GM03348 (cell line): ENCODE data around the gene PRAC1.
"Not testable (repeated sequence)": the region's sequence is repeated elsewhere in the genome, so short reads cannot be mapped to it uniquely, and the experiment has no call there.

Experiments used
- DNase-seq: peaks from one replicate; pipeline ENCODE4 v3.0.0; 2012; ENCODE audit warnings: low spot score

PRAC1 gene

DNA sequence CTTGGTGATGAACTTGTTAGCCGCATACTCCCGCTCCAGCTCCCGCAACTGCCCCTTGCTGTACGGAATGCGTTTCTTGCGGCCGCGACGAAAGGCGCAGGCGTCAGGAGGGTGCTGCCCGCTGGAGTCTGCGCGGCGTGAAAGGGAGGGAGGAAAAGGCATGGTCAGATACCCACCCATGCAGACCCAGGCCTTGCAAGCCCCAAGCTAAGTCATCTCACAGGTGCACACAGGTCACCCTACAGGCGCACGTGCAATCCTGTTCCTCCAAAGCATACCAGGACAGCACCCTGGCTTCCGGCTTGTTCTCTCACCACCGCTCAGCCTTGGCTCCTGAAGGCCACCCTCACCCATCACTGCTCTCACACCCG is 4.6 kb upstream of the PRAC1 start:
- no peak for DNase-seq

DNA sequence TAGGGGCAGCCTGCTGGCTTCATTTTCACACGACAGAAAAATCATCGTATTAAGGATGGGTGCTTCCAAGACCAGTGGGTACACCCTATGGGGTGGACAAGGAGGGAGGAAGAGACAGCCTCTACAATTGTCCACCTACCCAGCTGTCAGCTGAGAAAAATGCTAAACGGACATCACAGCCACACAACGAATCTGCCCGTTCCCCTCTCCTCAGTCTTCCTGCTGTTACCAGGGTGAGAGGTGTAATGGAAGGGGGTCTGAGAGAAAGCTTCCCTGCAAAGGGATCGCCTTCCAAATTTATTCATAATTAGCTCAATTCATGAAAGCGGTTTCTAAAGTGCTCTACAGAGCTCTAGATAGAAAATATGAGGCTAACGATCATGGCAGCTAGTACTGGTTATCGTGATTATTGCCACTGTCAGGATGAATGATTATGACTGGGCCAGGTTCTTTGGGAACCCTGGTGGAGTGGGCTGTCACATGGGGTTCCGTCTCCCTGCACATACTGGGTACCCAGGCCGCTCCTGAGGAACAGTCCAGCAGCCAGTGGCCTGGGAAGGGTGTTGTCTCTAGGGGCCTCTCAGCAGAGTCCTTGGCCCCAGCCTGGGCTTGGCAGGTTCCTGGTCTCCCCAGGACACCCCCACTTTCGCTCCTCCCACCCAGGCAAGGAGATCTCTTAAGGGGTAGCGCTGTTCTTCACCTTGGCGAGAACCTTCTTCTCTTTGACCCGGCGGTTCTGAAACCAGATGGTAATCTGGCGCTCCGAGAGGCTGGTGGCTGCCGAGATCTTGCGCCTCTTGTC is 4.0 kb upstream of the PRAC1 start:
- DNase-seq: no peak

DNA sequence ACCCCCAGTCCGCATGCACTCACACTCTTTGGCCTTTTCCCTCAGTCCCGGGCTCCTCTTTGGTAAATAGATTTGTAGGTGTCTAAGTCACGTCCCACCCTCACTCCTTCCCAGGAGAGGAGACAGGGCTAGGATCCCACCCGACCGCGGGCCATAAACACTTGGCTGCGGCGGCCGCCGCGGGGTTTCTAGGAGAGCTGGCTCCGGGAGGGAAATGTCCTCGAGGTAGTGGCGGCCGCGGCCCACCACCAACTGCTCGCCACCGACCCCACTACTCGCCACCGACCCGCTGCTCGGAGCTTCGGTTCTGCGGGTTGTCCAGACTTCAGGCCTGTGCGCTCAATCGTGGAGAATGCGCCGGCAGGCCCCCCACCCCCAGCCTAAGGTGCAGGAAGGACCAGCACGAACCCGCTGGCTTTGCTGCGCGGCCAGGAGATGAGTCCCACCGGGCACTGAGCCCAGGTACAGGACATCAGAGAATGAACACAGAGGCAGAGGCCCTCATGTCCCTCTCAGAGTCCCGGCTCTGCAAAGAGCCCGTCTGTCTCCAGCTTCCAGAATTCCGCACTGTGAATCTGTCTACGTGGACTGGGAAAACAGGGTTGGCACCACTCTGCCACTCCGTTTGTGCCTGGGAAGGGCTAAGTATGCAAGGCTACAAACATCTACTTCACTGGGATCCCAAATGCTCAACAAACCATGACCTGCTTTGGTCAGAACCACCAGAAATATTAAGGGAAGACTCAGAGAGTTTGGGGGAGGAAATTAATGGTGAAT is 3.2 kb upstream of the PRAC1 start:
- DNase-seq: no peak

DNA sequence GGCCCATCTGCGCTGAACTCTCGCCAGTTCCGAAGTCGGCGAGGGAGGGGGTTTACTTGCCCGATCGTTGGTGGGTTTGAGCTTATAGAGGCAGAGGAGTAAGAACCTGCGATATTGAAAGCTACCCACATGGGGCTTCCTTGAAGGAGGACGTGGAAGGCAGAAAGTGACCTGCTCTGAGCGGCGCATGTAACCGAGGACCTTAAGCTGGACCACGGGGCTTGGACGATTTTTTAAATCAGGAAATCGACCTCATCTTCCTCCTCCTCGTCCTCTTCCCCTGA is 2.6 kb upstream of the PRAC1 start:
- no peak for DNase-seq

DNA sequence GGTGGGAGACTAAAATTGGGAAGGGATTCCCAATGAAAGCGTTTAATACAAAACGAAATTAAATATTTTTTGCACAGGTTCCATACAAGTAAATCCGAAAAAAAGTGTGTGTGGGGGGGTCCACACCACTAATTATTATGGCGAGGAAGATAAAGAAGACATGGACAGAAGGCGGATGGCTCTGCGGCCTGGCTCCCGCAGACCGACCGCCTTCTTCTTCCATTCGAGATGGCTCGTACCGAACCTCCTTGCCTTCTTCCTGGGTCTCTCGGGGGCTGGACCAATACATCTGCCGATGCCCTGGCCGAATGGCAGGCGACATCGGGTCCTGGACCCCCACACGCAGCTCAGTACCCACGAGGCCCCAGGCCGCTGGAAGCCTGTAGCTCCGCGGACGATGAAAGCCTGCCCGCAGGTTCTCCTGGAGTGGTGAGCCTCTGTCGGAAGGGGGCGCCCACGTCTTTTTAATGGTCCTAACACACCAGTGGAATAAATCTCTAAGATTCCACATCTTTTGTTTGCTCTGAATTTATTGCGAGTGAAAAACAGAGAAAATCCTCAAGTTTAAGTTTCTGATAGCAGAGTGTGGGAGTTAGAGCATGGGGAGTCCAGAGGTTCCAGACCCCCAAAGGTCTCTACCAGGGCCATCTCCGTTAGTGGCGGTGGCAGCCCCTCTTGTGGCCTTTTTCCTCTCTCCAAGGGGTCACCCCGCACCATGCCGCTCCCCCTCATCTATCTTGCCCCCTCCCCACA is 2.1 kb upstream of the PRAC1 start:
- DNase-seq: peak; percentile 85

DNA sequence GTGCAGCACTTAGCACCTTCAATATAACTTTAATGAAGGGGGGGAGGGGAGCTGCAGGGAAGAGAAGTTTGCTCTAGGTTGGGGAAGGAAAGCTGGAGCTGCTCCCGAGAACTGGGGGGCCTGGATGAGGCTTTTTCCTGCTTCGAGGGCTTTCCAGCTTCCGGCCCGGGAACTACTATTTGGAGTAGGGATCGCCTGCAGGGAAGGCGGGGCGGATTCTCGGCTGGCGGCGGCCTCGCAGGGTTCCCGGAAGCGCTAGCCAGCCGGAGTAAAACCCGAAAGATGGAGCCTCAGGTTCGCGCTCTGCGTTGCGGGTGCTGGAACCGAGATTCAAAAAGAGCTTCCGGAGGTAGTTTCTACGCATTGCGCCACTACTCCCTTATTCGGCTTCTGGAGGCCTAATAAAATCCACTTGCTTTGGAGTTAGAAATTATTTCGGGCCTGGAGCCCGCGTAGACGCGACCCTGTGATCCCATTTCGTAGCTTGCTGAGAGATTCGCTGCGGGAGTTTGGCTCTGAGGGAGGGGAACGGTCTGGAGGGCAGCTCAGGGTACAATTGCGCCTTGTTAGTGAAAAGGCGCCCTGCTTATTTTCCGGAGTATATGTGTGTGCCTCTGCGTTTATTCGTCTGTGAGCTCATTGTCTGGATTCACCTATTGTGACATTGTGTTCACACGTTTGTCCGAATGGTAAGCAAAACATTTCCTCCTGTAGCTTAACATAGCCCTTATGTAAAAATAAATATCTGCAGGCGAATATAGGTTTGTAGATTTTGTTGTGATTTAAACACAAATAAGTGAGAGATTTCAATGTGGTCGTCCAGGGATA is 1.3 kb upstream of the PRAC1 start:
- DNase-seq: peak; percentile 48

DNA sequence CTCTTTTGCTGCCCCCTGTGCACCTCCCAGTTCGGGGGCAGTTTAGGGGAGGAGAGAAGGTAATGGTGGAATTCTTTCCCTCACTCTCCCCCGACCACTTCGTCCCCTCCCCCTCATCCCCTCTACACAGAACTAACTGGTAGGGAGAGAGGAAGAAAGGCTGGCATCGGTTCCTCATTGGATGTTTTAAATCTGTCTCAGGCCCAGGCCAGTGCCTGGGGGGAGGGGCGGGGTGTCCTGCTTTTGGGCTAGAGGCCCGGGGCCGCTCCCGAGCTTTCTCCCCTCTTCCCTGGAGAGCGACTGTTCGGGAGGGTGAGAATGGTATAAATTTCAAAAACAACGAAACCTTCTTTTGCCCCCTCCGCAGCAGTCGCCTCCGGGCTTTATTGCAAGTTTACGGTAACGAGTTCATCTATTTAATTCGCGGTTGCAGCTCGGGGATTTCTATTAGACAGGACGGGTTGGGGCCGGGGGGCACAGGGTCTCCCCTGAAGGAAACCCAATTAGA is 651 bp upstream of the PRAC1 start, which contains the start of gene PRAC2:
Gene PRAC2 (plus strand): TSS at position 271 of the 508 bp plus-strand sequence. CDS start 1,226 bp downstream, outside the sequence.
- DNase-seq: no peak

DNA sequence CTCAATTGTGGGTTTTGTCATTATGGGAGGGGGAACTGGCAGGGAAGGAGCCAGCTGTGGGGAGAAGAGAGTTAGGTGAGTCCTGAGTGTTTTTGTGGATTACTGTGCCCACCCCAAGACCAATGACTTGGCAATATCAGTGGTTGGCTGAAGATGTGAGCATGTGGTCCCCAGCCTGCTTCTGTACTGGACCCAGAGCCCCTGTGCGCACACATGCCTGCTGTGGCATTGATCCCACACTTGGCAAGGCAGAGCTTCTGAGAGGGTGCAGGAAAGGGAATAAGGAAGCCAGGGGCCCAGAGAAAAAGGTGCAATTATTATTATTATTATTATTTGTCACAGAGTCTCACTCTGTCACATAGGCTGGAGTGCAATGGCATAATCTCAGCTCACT is 1.3 kb downstream of the PRAC1 start:
- DNase-seq: no peak

DNA sequence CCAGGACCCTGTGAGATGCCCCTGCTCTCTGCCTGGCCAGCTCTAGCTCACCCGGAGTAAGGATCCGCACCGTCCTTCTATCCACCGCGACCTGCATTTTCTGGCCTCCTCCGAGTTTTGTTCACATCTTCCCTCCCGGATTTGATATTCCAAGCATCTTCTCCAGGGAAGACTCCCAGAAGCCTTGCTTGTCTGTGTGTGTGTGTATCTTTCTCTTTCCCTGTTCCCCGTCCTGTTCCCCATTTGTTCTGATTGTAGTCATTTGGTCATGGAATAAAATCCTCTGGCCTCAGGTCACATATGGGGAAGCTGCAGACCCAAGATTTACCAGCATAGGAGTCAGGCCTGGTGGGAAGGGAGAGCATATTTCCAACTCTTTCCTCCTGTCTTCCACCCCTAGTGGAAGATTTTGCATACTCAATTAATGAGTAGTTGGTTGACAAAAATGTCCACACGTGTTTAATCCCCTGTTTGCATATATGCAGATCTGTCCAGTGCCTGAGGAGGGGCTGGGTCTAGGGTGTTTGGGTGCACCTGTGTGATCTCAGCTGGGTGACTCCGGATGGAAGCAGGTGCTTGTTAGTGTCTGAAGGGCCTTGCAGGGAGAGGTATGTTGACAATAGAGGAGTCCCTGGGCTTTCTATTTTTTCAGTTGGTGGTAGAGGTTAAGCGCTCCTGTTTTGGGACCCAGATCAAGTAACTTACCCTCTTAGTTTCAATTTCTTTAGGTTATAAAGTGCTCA is 1.9 kb downstream of the PRAC1 start:
- DNase-seq: no peak

DNA sequence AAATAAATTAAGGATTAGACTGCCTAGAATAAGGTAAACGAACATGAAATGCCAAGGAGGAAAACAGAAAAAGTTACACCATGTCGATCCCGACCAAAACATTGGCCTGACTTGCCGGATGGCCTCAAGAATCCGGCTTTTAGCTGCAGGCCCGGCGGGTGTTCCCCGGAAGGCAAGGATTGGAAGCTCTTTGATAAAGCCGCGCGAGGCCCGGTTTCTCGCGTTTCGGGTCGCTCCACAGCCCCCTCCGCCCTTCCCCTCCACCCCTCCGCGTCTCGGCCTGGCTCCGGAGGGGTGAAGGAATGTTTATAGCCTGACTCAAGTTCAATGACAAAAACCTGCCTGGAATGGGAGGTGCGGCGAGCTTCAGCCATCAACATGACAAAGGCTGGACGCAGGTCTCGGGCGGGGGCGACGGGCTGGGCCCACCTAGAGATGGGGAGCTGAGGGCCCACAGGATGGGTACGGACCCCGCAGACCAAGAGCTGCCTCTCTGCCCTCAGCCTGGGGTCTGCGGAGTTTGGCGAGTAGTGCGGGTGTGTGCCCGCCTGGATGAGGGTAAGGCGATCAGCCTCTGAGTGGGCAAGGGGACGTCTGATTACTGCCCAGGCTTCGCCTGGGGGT is 2.6 kb downstream of the PRAC1 start:
- no peak for DNase-seq

DNA sequence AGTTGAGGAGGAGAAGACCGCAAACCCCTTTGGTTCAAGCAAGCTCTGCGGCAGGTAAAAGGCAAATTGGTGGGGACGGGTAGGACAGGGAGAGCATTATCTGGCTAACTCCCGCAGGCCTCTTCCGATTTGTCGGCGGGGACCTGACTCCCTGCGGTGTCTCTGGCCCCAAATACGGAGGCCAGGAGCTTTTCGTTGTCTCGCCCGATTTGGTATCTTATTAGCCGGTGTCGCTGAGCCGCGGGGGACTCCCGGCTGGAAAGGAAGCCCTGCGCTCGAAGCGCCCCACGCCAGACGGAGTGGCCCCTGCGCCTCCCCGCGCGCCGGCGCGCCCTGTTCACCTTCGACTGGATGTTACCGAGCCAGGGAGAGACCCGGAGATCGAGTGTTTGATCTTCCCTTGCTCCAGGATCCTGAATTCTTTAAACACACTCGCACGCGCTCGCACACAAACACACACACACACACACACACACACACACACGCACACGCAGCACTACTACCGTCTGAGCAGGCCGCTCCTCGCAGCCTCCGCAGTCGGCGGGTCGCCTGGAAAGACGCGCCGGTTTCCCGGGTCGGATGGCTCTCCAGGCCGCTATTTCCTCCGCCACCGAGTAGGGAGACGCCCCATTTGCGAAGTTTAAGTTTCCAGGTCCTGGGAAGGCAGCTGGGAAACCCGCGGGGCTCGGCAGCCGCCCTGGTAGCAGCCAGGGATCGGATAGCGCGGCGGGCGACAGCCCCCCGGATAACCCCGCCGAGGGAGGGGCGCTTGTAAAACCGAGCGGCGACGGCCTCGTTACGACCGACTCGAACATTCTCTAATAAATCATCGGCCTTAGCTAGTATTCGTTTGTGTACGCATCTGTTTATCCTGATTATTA is 3.3 kb downstream of the PRAC1 start:
- no peak for DNase-seq

DNA sequence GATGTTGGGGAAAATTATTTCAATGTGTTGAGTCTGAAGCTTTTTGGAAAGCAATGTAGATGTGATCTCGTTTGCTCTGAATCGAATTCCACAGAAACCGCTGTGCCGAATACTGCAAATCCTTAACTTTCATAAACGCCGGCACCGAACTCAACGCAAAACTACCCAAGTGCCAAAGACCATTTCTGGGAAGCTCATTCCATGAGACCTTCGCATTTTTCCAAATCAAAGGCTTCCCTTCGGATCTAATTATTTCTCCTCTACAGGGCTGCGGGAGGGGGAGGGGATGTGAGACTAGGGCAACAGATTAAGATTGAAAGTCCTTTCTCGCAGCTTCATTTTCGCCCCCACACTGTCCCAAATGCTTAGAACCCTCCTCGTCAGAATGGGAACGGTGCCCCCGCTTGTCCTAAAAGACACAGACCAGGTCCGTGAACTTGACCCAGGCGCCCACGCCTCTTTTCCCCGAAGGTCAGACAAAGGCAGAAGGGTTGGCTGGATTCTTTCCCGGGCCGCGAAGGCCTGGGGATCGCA is 4.0 kb downstream of the PRAC1 start:
- no peak for DNase-seq

DNA sequence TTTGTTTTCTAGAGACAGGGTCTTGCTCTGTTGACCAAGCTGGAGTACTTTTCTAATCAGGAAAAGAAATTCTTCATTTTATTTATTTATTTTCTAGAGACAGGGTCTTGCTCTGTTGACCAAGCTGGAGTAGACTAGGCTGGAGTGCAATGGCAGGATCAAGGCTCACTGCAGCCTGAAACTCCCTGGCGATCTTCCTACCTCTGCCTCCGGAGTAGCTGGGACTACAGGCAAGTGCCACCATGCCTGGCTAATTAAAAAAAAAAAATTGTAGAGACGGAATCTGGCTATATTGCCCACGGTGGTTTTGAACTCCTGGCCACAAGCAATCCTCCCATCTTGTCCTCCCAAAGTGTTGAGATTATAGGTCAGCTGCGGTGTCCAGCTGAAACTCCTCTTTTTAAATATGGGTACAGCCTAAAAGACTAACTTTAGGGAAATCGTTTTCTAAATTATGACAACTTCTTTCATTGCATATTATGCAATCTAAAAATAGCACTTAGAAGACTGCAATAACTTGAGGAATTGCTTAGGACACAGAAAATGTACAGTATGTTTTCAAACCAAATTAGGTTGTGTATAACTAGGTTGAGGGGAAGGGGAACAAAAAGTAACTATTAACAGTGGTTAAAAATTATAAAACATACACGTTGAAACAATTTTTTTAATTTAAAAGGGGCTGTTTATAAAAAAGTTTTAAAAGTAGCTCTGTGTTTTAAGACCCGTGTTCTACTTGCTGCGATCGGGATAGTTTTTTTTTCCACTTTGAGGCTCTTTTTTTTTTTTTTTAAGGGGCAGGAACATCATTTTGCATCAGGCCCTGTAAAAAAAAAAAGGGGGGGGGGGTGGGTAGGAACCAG is 4.7 kb downstream of the PRAC1 start:
- no peak for DNase-seq

DNA sequence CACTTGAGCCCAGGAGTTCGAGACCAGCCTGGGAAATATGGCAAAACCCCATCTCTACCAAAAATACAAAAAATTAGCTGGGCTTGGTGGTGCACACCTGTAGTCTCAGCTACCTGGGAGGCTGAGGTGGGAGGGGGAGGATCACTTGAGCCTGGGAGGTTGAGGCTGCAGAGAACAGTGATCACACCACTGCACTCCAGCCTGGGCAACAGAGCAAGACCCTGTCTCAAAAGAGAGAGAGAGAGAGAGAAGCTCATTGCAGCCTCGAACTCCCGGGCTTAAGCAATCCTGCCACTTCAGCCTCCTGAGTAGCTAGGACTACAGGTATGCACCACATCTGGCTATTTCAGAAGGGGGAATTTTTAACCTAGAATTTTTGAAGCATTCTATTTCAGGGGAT is 5.8 kb downstream of the PRAC1 start:
- not testable (repeated sequence) for DNase-seq

DNA sequence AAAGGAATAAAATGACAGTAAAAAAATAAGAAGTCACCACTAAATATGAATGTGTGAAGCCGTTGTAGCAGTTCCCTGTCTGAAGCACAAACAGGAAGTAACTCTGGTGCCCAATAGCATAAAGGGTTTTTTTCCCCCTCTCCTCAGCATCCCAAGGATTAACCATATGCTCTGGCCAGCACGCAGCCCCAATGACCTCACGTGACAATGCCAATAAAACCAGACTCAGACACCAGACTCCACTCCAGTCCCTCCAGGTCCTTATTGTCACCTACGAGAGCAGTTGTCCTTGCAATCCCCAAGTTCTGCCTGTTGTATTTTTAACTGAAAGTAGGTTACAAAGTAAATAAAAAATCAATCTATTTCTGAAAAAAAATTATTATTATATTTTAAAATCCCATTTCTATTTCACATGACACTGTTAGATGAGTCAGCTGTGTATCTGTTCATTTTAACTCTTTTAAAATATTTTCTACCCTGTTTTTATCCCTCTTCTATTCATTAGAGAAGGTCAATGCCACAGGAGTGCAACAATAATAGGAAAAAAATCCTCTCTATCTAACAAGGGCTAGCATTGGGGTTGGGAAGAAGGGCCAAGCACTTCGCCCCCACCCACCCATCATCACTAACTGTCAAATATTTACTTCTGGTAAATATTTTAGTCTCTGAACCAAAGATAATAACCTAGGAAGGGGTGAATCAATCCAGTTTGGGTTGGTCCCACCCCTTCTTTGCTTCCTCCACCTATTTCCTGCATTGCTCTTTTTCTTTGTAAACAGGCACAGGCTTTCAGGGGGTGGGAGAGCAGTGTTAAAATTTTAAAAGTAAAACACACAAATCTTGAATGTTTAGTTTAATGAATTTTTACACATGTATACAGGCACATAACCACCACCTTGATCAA is 6.6 kb downstream of the PRAC1 start:
- DNase-seq: peak; percentile 1

DNA sequence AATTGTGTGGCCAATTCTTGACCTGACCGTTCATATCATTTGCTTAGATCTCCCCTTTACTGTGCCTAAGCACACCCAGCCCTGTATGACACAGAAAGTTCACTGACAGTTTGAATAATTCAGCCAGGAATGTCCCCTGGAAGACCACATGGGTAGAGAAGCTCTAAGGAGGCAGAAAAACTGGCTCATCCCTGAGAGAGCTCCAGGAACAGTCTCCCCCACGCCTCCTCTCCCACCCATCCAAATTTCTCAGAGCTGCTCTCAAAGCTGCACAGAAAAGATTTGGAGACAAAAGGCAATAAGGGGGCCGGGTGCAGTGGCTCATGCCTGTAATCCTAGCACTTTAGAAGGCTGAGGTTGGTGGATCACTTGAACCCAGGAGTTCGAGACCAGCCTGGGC is 11.2 kb downstream of the PRAC1 start:
- peak; percentile 44 for DNase-seq
